Pulmonary artery endothelial cell (primary cell): ENCODE data around the gene WDR4. TPM values are rescaled to one million over a fixed set of nuclear protein-coding genes. Genes with fewer than 3 reads are reported as not detected.
"Not testable (repeated sequence)": the region's sequence is repeated elsewhere in the genome, so short reads cannot be mapped to it uniquely, and the experiment has no call there.

Experiments used
- DNase-seq: peaks from one replicate; pipeline ENCODE4 v3.0.0-alpha.2; 2011; ENCODE audit warnings: low read depth, low spot score
- total RNA-seq: library from RNA; depleted of rRNA; stranded (reverse); fragments of >200 nt; gene quantifications from 2 replicates; pipeline ENCODE4 v1.2.3, GENCODE V29; 2014

WDR4 gene
- 13.8 and 30.7 TPM in 2 replicates for total RNA-seq

DNA sequence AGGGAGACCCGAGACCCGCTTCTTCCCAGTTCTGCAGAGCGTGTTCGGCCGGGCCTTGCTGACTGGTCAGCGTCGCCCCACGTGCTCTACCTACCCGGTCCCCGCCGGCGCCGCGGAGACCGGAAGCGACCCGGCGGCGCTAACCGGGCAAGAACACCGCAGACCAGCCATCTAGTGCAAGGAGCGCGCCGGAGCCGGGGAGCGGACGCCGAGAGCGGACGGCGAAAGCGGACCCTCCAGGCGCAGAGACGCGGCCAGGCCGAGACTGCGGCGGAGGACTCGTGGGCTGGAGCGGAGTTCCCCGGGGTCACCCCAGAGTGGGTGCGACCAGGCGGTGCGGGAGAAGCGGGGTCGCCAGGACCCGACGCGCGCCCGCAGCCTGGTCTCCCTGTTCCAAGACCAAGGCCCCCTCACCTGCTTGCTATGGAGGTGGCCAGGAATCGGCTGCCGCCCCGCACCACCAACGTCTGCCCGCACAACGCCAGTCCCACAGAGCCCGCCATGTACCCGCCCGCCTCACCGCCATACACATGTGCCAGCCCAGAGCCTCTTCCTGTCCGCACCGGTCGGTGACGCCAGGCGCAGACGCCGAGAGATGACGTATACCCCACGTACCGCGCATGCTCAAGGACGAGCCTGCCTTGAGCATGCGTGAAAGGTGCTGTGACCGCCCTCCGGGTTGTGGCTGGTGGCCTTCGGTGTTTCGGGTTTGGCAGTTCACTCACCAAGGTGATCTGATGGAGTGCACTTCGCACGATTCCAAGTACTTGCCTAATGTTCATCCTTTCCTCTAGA, at the start of gene WDR4:
Gene WDR4, minus strand, starts transcription at position 547 of the 795 bp plus-strand sequence. Its CDS starts 44 bp downstream, at position 503.
- DNase-seq: peak; percentile 89

GRCh38 chr21:42927474-42928200, 48.3 kb upstream of the WDR4 start:
- not testable (repeated sequence) for DNase-seq

DNA sequence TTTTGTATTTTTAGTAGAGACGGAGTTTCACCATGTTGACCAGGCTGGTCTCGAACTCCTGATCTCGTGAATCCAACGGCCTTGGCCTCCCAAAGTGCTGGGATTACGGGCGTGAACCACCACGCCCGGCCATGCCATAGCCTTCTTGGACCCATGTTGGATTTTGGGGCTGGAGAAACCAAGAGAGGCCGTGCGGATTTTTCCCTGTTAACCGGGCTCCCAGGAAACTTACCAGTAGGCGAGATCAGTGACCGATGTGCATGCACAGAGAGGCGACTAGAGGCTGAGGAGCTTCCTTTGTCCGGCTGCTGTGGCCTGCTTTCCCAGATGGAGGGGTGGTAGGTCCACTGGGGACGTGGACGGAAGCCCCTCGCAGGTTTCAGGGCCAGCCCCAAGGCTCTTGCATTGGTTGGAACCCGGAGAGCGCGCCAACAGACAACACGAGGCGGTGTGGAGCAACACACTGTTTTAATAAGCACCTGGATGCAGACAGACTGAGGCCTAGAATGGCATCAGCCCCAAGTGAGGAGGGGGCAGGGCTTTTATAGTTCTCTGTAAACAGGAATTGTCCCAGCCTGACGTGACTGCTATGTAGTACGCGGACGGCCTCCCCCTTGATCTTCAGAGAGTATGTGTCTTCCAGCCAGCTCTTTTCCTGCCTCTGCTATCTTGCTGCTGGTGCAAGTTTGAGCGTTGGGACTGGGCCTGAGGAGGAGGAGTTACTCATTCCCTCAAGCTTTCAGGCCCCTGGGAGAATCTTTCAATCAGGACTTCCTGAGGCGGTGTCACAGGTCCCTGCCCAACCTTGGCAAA, 46.0 kb upstream of the WDR4 start, which contains the start of gene ERVH48-1:
Gene ERVH48-1, minus strand, starts transcription at position 517 of the 813 bp plus-strand sequence. CDS start 6,624 bp downstream, outside the sequence.
- DNase-seq: no peak

DNA sequence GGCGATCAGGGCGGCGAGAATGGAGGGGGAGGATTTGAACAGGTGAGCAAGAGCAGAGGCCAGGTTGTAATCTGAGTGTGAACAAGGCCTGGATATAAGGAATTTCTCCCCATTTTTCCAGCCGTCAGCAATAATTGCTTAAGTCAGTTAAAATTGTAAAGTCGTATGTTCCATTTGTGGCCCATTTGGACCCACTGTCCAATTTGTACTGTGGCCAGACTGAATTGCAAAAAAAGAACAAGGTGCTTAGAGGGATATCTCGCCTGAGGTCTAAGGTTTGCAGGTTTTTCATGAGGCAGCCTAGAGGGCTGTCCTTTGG, 45.1 kb upstream of the WDR4 start:
- DNase-seq: no peak

DNA sequence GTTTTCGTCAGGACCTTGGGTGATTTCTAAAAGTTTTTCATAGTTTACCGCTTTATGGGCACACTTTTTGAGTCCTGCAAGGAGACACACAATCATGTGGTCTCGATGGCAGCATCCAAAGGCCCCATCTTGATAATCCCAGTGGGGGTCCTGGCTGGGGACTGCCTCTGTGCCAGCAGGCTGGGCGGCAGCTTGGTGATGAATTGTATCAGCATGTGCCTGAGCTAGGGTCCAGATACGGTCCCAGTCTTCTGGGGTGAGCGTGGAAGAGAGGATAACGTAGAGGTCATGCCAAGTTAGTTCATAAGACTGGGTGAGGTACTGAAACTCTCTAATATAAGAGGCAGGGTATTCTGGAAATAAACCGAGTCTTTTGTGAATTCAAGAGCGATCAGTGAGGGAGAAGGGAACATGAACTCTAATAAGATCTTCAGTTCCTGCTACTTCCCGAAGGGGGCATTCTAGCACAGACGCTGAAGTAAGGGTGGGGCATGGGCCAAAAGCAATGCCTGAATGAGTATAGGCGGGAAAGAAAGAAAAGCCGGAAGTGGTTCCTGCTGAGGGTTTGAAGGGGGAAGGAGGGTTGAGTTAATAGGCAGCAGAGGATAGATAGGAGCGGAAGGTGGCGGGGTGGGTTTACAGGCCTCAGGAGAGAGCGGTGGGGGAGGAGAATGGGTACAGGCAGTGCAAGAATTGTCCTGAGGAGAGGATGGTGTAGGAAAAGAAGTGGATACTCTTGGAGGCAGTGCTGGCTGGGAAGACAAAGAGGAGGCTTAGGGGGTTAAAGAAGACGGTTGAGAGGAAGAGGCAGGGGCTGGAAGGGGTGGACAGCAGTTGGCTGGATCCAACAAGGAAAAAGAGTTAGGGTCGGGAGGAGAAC, 44.5 kb upstream of the WDR4 start:
- peak; percentile 36 for DNase-seq

GRCh38 chr21:42922918-42923317, 43.6 kb upstream of the WDR4 start:
- no peak for DNase-seq

DNA sequence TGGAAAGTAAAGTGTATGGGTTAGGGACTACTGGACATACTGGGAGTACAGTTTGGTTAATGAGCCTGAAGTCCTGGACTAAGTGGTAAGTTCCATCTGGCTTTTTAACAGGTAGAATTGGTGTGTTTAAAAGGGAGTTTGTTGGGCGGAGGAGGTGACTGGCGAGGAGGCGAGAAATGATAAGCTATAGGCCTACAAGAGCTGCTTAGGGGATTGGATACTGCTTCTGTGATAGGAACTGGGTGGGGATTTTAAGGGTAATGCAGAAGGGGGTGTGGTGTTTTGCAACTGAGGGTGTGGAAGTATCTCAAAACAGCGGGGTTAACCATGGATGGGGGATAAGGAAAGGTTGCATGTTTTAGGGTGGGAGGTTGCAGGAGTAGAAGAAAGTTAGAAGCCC, 42.6 kb upstream of the WDR4 start:
- no peak for DNase-seq

DNA sequence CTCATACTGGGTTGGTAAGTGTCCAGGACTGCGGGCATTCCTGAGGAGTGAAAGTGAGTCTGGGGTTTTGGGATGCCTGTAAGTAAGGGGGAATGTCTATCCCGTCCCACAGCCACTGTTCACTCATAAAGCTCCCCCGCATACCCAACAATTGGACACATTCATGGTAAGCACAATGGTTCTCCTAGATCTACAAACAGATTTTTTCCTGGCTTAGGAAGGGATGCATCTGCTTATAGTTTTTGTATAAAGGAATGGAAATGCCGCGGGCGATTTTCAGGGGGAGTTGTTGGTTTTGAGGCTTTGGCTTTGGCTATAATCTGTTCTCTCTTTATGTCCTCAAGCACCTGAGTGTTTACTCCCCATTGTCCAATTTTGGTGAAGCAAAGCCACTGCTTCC, 39.0 kb upstream of the WDR4 start:
- DNase-seq: no peak

DNA sequence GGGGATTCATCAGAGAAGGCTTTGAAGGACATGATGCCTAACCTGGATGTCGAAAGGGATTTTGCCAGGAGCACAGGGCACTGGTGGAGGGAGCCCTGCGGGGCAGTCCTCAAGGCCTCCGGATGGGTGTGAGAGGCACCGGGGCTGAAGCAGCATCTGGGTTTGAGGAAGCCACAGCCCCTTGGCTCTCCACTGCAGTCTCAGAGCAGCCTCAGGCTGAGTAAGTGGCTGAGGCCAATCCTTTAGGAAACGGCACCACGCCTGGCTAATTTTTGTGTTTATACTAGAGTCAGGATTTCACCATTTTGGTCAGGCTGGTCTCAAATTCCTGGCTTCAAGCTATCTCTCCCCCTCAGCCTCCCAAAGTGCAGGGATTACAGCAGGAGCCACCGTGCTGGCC, 34.1 kb upstream of the WDR4 start:
- DNase-seq: no peak

GRCh38 chr21:42911920-42912319, 32.6 kb upstream of the WDR4 start:
- not testable (repeated sequence) for DNase-seq

- DNase-seq: not testable (repeated sequence)
Observed at GRCh38 chr21:42908484-42908883, 29.1 kb upstream of the WDR4 start.

GRCh38 chr21:42906233-42906632, 26.9 kb upstream of the WDR4 start:
- DNase-seq: no peak

DNA sequence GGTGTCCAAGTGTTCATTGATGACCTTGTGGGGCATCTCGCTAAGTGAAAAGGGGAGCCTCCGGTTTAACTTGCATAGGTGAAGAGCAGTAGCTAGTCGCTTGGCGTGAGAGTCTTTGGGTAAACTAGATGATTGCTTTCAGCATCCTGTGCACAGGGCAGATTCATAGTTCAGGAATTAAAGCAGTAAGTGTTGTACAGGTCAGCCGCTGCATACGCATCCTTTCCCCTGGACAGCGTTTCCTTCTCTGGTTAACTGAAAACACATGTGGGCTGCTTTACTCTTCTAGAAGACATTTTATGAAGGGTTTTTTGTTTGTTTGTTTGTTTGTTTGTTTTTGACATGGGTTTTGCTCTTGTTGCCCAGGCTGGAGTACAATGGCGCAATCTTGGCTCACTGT, 25.9 kb upstream of the WDR4 start:
- DNase-seq: no peak

DNA sequence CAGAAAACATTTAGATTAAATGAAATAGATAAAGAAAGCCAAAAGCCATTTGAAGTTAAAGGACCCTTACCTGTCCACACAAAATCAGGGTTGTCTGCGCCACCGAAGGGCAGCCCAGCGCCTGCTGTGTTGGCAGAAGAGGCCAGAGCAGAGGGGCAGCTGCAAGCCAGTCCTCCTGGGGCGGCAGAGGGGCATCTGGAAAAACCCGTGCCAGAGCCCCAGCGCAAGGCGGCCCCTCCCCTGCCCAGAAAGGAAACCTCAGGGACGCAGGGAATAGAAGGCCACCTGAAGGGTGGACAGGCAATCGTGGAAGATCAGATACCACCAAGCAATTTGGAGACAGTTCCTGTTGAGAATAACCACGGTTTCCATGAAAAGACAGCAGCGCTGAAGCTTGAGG, 24.5 kb upstream of the WDR4 start:
- no peak for DNase-seq

DNA sequence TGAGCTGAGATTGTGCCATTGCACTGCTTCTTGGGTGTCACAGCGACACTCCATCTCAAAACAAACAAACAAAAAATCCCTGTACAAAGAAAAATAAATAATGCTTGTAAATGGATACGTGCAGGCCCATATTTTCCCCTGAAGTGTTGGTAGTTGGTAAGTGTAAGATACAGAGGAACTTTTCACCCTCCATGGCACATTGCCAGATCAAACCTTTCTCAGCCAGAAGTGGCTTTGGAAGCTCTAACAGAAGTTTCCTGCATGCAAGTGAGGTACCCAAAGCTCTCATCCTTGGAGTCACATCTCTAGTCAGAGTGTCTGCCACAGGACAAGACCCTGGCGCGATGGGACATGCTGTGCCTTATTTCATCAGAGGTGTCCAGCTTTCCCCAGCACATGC, 21.1 kb upstream of the WDR4 start:
- DNase-seq: no peak

DNA sequence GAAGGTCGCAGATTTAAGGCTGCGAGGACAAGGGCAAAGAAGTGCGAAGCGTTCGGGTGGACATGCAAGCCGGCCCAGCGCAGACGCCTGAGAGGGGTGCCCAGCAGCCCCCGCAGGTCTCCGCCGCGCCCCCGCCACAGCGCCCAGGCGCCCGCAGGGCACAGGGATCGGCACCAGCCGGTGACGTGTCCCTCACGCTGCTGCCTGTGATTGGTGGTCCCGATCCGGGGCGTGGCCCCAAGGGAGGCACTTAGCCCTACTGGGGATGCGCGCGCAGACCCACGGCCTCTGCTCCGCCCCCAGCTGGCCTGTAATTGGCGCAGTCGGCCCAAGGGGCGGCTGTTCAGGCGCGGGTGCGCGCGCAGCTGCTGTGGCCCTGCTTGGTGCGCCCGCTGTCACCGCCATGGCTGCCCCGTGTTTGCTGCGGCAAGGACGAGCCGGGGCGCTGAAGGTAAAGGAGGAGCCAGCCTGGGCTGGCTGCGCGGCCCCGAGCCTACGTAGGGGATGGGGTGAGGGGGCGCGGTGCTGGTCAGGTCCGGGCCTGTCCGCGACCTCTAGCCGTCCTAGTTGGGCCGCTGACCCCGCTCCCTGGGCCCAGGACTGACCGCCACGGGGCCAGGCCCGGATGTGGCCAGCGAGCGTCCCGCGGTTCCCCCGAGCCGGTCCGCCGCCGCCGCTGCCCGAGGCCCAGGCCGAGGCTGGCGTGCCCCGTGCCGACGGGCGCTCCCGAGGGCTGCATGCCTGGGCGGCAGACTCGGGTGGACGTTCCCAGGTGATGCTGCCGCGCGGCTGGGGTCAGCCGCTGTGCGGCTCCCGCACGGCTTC, 13.8 kb upstream of the WDR4 start, which contains the start of gene NDUFV3:
Gene NDUFV3, plus strand, starts transcription at position 379 of the 825 bp plus-strand sequence. Its CDS starts 25 bp downstream, at position 404.
- DNase-seq: peak; percentile 89

- DNase-seq: no peak
Observed at GRCh38 chr21:42892582-42892930, 13.2 kb upstream of the WDR4 start.

- DNase-seq: no peak
Observed at GRCh38 chr21:42887326-42887725, 8.0 kb upstream of the WDR4 start.

DNA sequence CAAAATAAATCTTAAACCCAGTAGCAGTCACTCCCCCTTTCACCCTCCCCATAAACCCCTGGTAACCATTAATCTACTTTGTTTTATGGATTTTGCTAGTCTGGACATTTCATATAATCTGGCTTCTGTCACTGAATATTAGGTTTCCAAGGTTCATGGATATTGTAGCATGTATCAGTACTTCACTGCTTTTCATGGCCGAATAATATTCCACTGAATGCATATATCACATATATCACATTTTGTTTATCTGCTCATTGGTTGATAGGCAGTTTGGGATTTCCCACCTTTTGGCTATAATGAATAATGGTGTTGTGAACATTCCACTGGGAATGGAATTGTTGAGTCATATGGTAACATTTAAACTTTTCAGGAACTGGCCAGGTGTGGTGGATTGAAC, 4.6 kb upstream of the WDR4 start:
- no peak for DNase-seq

- no peak for DNase-seq
Observed at GRCh38 chr21:42880352-42880751, 1.0 kb upstream of the WDR4 start.
